HFF-Myc (cell line): Measurements from ENCODE around the gene CD8A.
"Not testable (repeated sequence)": the region's sequence is repeated elsewhere in the genome, so short reads cannot be mapped to it uniquely, and the experiment has no call there.

Source experiments
- DNase-seq: peaks from one replicate; pipeline ENCODE4 v3.0.0-alpha.2; 2011; ENCODE audit warnings: low read depth; ENCODE audit errors: extremely low read depth
- H3K4me3 ChIP-seq: replicated peaks from 2 replicates; pipeline ENCODE4 v1.5.1; 2011; ENCODE audit warnings: low read depth, mild to moderate bottlenecking, control low read depth, low read length
- CTCF ChIP-seq: IDR thresholded peaks from 2 replicates; pipeline ENCODE4 v1.5.1; 2012; ENCODE audit warnings: mild to moderate bottlenecking, low read depth, low read length, control low read depth; ENCODE audit errors: missing control alignments

The CD8A gene

GRCh38 chr2:86790676-86791572 is at the start of gene CD8A:
Gene CD8A (minus strand): TSS chr2:86790913. CDS start chr2:86790825, 88 bp downstream.
- DNase-seq: no peak
- no peak within 1 kb of the TSS for H3K4me3 ChIP-seq
- TF ChIP-seq CTCF: no peak

DNA sequence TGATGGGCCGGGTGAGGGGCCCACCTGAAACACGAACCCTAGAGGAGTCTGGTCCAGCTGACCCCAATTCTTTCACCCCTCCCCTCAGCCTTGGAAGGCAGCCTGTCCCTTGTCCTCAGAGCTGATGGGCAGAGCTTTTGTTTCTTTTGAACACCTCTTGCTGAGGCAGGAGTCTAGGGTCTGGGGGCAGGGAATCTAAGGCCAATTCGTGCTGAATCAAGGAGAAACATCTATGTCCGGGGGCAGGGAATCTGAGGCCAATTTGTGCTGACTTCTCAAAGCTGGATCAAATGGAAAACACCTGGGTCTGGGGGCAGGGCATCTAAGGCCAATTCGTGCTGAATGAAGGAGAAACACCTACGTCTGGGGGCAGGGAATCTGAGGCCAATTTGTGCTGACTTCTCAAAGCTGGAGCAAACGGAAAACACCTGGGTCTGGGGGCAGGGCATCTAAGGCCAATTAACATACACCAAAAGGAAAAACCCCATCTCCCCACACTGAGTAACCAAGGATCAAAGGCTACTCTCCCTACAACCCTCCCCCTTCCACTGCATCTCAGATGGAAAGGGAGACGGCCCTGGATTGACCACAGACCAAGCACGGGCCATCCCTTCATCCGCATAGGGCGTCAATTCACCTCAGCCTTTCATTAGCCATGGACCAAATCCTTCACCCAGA is 49.3 kb upstream of the CD8A start:
- not testable (repeated sequence) for DNase-seq, H3K4me3 ChIP-seq

DNA sequence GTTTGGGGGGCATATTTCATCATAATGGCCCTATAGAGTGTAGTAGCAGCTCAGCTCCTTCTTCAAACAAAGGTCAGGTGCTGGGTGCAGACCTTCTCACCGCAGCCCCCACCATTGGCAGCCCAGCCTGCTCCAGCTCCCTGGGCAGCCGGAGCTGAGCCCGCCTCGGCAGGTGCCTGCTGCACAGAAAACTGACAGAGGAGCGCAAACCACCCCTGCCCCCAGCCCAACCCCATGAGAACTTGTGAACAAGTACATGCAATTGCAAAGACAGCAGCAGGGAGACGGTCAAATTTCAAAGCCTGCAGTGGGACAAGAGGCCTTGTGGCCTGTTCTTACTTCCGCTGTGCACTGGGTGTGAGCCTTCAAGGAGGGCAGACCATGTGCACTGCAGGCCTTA is 48.7 kb upstream of the CD8A start:
- not testable (repeated sequence) for H3K4me3 ChIP-seq, DNase-seq

DNA sequence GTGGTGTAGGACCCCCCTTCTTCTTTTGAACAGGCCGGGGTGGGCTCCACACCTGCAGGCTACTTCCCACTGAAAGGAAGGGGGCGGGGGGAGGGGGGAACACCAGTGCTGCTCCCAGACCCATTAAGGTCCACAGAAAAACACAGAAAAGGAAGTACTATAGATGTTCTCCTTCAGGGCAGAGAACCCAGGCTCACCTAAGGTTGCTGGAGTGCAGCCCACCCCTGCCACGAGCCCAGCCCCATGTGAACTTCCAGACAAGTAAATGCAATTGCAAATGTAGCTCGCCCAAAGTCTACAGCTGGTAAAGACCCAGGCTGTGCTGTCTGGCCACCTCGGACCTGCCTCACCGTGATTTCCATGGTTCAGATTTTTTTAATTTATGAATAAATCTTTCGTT is 47.0 kb upstream of the CD8A start:
- not testable (repeated sequence) for DNase-seq

DNA sequence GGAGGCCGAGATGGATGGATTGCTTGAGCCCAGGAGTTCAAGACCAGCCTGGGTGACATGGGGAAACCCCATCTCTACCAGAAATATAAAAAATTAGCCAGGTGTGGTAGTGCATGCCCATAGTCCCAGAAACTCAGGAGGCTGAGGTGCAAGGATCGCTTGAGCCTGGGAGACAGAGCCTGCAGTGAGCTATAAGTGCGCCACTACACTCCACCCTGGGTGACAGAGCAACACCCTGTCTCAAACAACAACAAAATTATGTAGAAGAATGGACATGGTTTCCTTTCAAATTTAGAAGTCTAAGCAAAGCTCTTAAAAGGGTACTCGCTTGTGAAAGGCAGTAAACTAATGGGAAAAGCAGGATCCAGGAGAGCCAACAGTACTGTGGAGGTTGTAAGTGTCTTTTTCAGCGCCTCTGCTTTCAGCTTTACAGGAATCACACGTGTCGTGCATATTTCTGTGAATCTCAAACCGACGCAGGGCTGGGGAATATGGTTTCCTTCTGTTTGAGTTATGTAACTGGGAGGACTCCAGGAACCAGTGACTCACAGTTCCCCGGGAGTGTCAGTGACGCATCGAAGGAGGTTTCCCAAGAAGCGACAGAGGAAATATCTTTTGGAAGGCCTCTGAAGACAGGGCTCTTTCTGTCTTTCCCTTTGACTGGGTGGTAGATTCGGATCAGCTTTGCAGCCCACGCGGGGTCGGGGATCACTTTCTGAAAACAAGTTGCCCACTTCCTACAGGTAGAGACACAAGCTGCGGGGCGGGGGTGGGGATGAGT is 46.4 kb upstream of the CD8A start:
- peak; percentile 69 for DNase-seq
- not testable (repeated sequence) for H3K4me3 ChIP-seq

More for the DNA sequence above, 47.0 kb upstream of the CD8A start:
- H3K4me3 ChIP-seq: not testable (repeated sequence)

GRCh38 chr2:86835548-86835889 is 44.8 kb upstream of the CD8A start:
- not testable (repeated sequence) for H3K4me3 ChIP-seq, DNase-seq

DNA sequence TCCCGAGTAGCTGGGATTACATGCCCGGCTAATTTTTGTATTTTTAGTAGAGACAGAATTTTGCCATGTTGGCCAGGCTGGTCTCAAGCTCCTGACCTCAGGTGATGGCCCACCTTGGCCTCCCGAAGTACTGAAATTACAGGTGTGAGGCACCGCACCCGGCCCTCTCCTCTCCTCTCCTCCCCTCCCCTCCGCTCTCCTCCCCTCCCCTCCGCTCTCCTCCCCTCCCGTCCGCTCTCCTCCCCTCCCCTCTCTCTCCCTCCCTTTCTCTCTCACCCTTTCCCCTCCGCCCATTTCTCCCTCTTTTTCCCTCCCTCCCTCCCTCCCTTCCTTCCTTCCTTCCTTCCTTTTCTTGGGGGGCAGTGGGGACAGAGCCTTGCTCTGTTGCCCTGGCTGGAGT is 42.6 kb upstream of the CD8A start:
- H3K4me3 ChIP-seq: no peak overlapping the region
- TF ChIP-seq CTCF: no peak
- no peak for DNase-seq

DNA sequence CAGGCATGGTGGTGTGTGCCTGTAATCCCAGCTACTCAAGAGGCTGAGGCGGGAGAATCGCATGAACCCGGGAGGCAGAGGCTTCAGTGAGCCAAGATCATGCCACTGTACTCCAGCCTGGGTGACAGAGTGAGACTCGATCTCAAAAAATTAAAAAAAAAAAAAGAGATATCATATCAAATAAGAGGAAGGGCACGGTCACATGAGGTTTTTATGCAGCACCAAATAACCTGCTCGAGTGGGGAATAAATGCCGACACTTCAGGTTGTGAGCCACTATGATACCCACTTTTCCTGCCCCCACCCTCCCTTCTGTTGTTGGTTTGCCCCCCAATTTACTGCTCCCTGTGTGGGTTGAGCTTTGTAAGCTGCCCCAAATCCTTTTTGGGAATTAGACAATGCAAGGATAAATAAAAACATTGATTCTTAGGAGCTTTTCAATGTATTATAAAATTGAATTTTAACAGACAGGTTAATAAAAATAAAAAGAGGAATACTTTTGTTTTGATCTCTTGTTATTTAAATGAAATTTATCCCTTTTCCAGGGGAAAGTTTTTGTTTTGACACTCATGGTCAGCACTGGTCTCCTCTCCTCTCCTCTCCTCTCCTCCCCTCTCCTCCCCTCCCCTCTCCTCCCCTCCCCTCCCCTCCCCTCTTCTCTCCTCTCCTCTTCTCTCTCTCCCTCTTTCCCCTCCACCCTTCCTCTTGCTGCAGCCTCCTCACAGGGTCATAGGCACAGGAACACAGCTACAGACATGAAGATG is 41.8 kb upstream of the CD8A start:
- DNase-seq: no peak
- no peak for TF ChIP-seq CTCF
- no peak overlapping the region for H3K4me3 ChIP-seq

GRCh38 chr2:86831537-86831936 is 40.8 kb upstream of the CD8A start:
- no peak overlapping the region for H3K4me3 ChIP-seq
- TF ChIP-seq CTCF: no peak
- DNase-seq: no peak
